HG03432 (cell line): ENCODE results near the gene CES3.
"Not testable (repeated sequence)": the region's sequence is repeated elsewhere in the genome, so short reads cannot be mapped to it uniquely, and the experiment has no call there.

Experiments
- ATAC-seq: cut with Tn5 transposase; IDR thresholded peaks from one replicate; pipeline ENCODE4 v1.9.1; 2021; ENCODE audit warnings: mild to moderate bottlenecking, moderate library complexity; ENCODE audit not compliant: unreplicated experiment

The CES3 gene

GRCh38 chr16:66926171-66926947 lies 34.7 kb upstream of the CES3 start:
- no peak for ATAC-seq

DNA sequence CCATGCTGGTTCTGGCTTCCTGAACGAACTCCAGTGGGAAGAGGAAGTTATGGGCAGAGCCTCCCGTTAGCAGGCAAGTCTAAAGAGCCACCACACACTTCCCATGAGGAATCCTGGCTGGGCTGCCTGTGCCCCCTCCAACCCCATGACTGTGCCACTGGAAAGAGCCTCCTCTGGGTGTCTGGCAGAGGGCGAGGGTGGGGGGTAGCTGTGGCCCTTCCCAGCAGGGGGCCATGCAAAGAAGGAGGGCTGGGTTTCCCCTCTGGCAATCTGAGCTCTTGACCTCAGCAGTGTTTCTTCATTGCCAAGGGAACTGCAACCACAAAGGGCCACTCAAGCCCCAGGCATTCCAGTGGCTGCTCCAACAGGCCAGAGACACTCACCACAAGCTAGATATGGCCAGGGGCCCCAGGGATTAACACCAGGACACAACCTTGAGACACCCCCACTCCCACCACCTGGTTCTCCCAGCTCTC lies 34.1 kb upstream of the CES3 start:
- ATAC-seq: no peak

DNA sequence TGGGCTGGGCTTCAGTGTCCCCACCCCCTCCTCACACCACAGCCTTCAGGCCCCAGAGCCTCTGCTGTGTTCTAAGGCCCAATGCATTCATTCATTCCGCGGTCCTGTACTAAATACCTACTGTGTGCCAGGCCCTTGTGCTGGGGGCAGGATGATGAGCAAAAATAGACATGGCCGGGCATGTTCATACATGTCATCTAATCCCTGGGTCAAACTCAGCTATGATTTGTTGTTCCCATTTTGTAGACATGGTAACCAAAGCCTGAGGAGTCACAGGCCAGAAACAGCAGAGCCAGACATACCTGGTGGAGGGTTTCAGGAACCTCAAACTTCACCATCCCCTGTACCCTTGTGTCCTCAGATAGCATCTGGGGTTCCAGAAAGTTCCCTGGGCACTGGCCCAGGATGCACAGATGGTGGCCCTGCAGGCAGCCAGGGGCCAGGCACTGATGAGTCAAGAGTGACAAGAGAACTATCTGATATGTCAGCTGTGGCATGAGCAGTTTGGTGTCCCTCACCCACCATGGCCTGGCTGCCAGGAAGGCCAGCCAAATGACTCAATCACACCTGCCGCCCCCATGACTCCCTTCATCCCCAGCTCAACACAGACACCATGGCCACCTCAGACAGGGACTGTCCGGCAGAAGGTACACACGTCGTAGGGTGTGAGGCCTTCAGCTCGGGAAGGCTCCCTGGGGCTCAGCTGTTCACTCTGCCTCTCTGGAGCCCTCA lies 33.0 kb upstream of the CES3 start:
- ATAC-seq: no peak

DNA sequence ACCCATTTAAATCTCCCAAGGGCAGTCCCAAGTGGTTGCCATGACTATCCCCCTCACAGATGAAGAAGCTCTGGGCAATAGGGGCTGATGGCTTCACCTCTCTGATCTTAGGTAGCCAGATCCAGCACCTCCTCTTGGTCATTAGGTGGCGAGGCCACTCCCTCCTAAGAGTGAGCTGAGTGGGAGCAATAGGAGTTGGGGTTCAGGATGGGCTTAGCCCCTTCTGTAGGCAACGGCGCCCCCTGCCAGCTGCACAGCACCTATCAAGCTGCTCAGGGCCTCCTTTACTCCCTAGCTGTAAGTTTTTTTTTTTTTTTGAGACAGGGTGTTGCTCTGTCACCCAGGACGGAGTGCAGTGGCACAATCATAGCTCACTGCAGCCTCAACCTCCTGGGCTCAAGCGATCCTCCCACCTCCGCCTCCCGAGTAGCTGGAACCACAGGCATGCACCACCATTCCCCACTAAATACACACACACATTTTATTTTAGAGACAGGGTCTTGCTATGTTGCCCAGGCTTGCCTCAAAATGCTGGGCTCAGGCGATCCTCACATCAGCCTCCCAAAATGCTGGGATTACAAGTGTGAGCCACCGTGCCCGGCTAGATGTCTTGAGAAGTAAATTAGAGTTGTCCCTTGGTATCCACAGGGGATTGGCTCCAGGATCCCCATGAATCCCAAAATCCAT lies 32.2 kb upstream of the CES3 start:
- no peak for ATAC-seq

- ATAC-seq: no peak
These were observed 30.9 kb upstream of the CES3 start for GRCh38 chr16:66930189-66930588.

- no peak for ATAC-seq
These were observed 29.4 kb upstream of the CES3 start for GRCh38 chr16:66931665-66932064.

GRCh38 chr16:66932076-66932475 lies 29.0 kb upstream of the CES3 start:
- ATAC-seq: no peak

DNA sequence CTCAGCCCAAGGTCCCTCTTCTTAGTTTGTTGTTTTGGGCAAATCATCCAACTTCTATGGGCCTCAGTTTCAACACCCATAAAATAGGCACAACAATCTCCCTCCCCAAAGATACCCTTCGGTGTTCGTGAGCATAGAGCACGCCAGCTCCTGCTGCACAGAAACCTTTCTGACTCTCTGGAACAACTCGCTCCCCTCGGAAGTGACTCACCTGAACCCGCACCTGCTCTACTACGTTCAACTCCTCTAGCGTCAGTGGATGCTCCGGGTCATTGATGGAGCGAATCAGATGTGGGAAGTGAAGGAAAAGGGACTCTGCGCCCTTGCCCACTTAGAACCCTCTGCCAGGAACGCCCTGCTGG lies 27.3 kb upstream of the CES3 start:
- no peak for ATAC-seq

GRCh38 chr16:66934138-66934838 lies 26.8 kb upstream of the CES3 start, which contains the start of gene CIAO2B:
Gene CIAO2B, minus strand, starts transcription at chr16:66934402. Its CDS starts 38 bp downstream, at chr16:66934364.
- ATAC-seq: peak; percentile 76

- ATAC-seq: not testable (repeated sequence)
These were observed 26.2 kb upstream of the CES3 start for GRCh38 chr16:66934839-66935313.

DNA sequence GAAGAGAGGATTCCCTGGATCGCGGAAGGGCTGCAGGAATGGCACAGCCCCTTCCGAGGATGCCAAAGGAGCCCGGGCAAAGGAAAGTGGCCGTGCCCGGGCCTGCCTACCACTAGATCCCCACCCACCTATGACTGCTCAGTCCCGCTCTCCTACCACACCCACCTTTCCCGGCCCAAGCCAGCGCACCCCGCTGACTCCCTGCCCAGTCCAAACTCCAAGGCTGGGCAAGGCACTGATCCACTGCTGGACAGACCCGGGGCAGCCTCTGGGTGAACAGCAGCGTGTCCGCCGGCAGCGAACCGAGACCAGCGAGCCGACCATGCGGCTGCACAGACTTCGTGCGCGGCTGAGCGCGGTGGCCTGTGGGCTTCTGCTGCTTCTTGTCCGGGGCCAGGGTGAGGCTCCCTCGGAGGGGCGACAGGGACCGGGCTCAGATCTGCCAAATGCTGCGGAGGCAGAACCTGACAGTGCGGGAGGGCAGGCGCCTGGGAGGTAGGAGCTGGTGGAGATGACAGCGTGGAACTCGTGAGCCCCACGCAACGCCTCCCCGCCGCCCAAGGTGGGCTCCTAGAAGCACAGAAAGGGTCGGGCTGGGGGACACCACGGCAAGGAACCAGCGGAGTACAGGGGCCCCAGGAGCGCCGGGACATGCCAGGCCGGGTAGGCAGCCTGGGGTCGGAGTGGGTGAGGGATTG lies 25.6 kb upstream of the CES3 start, which contains the start of gene CES2:
Gene CES2 (plus strand): TSS at position 203 of the 698 bp plus-strand sequence. CDS start 120 bp downstream, at position 323.
- ATAC-seq: no peak

DNA sequence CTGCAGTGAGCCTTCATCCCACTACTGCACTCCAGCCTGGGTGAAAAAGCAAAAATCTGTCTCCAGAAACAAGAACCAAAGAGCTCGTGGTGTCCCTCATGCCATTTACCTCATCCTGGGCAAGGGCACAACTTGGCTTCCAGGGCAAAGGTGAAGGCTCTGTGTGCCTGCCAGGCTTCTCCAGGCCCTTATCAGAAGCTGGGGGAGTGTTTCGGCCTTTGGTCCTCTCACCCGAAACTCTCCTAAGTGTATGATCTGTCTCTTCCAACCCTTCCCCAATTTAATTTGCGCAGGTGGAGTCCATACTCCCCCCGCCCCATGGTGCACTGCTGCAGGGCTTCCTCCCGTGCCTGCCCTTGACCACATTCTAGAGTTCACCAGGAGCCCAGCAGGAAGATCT lies 24.6 kb upstream of the CES3 start:
- no peak for ATAC-seq

DNA sequence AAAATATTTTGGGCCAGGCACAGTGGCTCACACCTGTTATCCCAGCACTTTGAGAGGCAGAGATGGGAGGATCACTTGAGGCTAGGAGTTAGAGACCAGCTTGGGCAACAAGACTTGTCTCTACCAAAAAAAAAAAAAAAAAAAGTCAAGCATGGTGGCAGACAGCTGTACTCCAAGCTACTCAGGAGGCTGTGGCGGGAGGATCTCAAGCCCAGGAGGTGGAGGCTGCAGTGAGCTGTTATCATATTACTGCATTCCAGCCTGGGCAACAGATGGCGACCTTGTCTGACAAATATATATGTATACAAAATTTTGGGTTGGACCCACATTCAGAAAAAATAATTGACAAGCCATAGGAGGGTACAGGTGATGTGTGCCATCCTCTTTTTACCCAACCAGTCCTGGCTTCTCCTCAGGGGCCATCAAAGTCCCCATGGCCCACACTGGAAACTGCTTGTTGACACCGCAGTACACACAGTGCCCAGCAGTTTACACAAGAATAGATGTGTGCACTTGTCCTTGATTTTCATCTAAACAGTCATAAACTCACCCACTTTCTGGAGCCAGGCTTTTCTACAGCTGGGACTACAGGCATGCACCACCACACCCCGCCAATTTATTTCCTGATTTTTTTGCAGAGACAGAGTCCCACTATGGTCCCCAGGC lies 24.0 kb upstream of the CES3 start:
- ATAC-seq: no peak

GRCh38 chr16:66937725-66938337 lies 23.2 kb upstream of the CES3 start:
- no peak for ATAC-seq

DNA sequence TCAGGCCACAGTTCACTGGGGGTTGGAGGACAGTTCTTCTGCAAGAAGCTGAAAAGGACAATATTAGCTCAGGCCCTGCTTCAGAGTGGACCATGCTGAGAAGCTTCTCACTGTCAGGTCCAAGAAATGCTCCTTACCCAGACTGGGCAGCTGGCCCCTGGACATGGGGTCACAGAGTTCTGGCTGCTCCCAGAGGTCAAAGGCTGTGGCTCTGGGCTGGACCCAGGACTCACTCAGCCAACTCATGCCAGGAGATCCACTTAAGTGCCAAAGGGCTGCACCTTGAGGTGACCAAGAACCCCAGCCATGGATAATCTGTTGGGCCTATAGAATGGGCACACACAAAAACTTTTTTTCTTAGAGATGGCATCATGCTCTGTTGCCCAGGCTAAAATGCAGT lies 21.7 kb upstream of the CES3 start:
- ATAC-seq: no peak

DNA sequence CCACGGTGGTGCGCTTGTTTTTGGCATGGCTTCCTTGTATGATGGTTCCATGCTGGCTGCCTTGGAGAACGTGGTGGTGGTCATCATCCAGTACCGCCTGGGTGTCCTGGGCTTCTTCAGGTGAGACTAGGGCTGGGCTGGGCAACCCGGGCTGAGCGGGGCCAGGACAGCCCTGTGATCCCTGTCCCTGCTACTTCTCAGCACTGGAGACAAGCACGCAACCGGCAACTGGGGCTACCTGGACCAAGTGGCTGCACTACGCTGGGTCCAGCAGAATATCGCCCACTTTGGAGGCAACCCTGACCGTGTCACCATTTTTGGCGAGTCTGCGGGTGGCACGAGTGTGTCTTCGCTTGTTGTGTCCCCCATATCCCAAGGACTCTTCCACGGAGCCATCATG lies 20.8 kb upstream of the CES3 start:
- no peak for ATAC-seq

DNA sequence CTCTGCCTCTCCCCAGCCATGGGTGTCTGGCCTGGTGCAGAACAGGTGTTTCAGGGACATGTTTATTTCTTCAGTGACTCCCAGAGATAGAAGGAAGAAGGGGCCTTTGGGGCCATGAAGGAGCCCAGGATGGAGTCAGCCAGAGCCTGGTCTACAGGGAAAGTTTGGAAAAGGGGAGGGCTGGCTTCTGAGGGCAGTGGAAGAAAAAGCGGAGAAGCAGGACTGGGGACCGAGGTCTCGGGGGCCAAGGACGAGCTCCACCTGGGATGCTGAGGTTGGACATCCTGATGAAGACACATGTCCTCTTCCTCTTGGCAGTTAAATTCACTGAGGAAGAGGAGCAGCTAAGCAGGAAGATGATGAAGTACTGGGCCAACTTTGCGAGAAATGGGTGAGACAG lies 18.1 kb upstream of the CES3 start:
- ATAC-seq: no peak

- ATAC-seq: no peak
These were observed 17.5 kb upstream of the CES3 start for GRCh38 chr16:66943426-66944053.

- no peak for ATAC-seq
These were observed 17.0 kb upstream of the CES3 start for GRCh38 chr16:66944054-66944441.
